Measurements from ENCODE around the gene FRMD6.

Gene FRMD6

GRCh38 chr14:51774209-51774608 is 122.5 kb downstream of the FRMD6 start:
- Histone ChIP-seq H3K4me3 (ENCODE audit: low read length) (no peak overlapping the region), H3K4me1 (ENCODE audit: control insufficient read depth, insufficient read depth, low read length) (no peaks in the 10 kb centered on the region), H3K9me3 (ENCODE audit: control insufficient read depth, insufficient read depth, low read length) (no peaks in the 10 kb centered on the region), H3K36me3 (ENCODE audit: control insufficient read depth, insufficient read depth, low read length) (no peaks in the 10 kb centered on the region), H3K27me3 (ENCODE audit: control insufficient read depth, insufficient read depth, low read length) (no peaks in the 10 kb centered on the region), H3K27ac (ENCODE audit: low read length) (no peak overlapping the region)
- no CpG with 5 or more reads among the region's 19 CpGs for WGBS (ENCODE audit: insufficient coverage, insufficient read length)
- DNase-seq (ENCODE audit: low read depth, low spot score) = no peak

- no peaks in the 10 kb centered on the region for H3K27me3 ChIP-seq (ENCODE audit: control insufficient read depth, insufficient read depth, low read length)
- no peaks in the 10 kb centered on the region for H3K4me1 ChIP-seq (ENCODE audit: control insufficient read depth, insufficient read depth, low read length)
- WGBS (ENCODE audit: insufficient coverage, insufficient read length) = no CpG with 5 or more reads among the region's 13 CpGs
- H3K36me3 ChIP-seq (ENCODE audit: control insufficient read depth, insufficient read depth, low read length) = no peaks in the 10 kb centered on the region
- no peak overlapping the region for H3K27ac ChIP-seq (ENCODE audit: low read length)
- H3K9me3 ChIP-seq (ENCODE audit: control insufficient read depth, insufficient read depth, low read length) = no peaks in the 10 kb centered on the region
- H3K4me3 ChIP-seq (ENCODE audit: low read length) = no peak overlapping the region
- peak; percentile 50 for DNase-seq (ENCODE audit: low read depth, low spot score)
Measured at GRCh38 chr14:51776102-51776894, 124.6 kb downstream of the FRMD6 start.

GRCh38 chr14:51780006-51780692 is 128.4 kb downstream of the FRMD6 start:
- Histone ChIP-seq H3K36me3 (ENCODE audit: control insufficient read depth, insufficient read depth, low read length) (no peaks in the 10 kb centered on the region), H3K9me3 (ENCODE audit: control insufficient read depth, insufficient read depth, low read length) (no peaks in the 10 kb centered on the region), H3K27ac (ENCODE audit: low read length) (no peak overlapping the region), H3K4me1 (ENCODE audit: control insufficient read depth, insufficient read depth, low read length) (no peaks in the 10 kb centered on the region), H3K4me3 (ENCODE audit: low read length) (no peak overlapping the region), H3K27me3 (ENCODE audit: control insufficient read depth, insufficient read depth, low read length) (no peaks in the 10 kb centered on the region)
- WGBS (ENCODE audit: insufficient coverage, insufficient read length) = no CpG with 5 or more reads among the region's 13 CpGs
- peak; percentile 47 for DNase-seq (ENCODE audit: low read depth, low spot score)
